GM10266 (cell line): ENCODE results near the gene GORASP1.

Experiments
- DNase-seq: peaks from one replicate; pipeline ENCODE4 v3.0.0; 2012; ENCODE audit errors: extremely low spot score
- CTCF ChIP-seq: IDR thresholded peaks from 2 replicates; pipeline ENCODE4 v1.5.1; 2012; ENCODE audit warnings: mild to moderate bottlenecking, low read depth; ENCODE audit not compliant: control insufficient read depth, insufficient read depth; ENCODE audit errors: missing control alignments

GORASP1 gene

GRCh38 chr3:39094851-39095677, 12.4 kb downstream of the GORASP1 start:
- TF ChIP-seq CTCF = no peak
- no peak for DNase-seq

DNA sequence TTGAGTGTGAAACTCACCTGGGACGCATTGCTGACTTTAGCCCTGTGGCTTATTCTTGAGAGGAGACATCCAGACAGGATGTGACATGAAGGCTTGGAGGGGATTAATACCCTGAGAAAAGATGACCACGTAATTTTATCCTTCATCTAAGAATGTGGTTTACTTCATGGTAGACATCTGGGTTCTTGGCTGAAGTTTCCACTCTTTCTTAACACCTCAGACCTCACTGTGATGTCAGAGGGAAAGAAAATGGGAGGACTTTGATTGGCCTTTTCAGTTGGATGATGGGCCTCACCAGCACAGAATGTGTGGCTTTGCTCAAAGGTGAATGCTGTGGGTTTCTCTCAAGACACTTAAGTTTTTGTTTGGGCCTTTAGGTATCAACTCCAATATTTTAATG, 16.5 kb downstream of the GORASP1 start:
- no peak for TF ChIP-seq CTCF
- DNase-seq = no peak

DNA sequence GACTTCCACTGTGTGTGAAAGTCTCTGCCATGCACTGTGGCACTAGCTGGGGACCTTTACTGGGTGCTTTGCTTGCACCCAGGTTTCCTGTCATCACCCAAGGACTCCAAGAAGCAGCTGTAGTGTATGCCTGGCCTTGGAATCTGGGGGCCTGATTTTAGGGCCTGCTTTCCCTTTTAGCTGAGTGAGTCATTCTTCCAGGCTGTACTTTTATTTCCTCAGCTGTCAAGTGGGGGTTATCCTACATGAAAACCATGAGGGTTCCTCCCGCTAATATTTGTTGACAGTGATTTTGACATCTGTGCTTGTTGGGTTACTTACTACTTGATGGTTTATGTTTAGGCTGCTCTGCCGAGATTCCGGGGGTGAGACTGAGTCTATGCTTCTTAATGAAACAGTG, 18.5 kb downstream of the GORASP1 start:
- no peak for DNase-seq
- TF ChIP-seq CTCF = no peak

GRCh38 chr3:39088456-39088855, 19.0 kb downstream of the GORASP1 start:
- TF ChIP-seq CTCF = no peak

DNA sequence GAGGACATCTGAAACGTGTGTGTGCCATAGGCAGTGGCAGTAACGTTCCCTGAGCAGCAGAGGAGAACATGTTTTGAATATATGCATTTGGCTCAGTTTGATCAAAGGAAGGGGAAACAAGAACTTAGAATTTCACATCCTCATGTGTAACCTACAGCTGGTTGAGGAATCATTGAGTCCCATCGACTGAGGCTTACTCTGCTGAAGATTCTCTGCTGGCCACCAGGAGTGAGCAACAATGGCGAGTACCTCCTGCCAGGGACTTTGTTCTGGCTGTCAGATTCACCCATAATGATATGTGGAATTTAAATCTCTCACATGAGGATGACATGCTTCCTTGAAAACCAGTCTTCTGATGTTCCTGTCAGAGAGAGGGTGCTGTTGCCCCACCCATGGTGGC, 21.3 kb downstream of the GORASP1 start:
- no peak for DNase-seq
- TF ChIP-seq CTCF = no peak

More at GRCh38 chr3:39088456-39088855, 19.0 kb downstream of the GORASP1 start:
- no peak for DNase-seq

- TF ChIP-seq CTCF = no peak
- DNase-seq = no peak
Measured at GRCh38 chr3:39082666-39083313, 24.6 kb downstream of the GORASP1 start.

DNA sequence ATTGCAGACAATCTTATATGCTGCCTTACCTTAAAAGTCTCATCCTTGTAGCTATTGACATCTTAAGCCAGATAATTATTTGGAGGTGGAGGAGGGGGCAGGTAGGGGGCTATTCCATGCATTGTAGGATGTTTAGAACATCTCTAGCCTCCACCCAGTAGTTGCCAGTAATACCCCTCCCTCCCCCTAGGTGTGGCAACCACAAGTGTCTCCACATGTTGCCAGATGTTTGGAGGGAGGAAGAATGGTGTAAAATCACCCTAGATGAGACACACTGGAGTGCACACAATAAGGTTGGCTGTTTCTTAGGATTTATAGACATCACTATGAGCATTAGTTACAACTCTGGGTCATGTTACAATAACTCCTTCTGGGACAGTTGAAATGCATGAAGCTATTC, 27.4 kb downstream of the GORASP1 start:
- no peak for DNase-seq
- TF ChIP-seq CTCF = no peak
